Erythroblast (primary cell): ENCODE measurements around the gene CGB1.

Experiments used
- GATA1 ChIP-seq: IDR thresholded peaks from 2 replicates; pipeline ENCODE4 v1.6.1; 2011; ENCODE audit warnings: low read depth, mild to moderate bottlenecking, control low read depth, low read length, moderate library complexity
- POLR2A ChIP-seq: IDR thresholded peaks from 2 replicates; pipeline ENCODE4 v1.6.1; 2011; ENCODE audit warnings: mild to moderate bottlenecking, low read length

DNA sequence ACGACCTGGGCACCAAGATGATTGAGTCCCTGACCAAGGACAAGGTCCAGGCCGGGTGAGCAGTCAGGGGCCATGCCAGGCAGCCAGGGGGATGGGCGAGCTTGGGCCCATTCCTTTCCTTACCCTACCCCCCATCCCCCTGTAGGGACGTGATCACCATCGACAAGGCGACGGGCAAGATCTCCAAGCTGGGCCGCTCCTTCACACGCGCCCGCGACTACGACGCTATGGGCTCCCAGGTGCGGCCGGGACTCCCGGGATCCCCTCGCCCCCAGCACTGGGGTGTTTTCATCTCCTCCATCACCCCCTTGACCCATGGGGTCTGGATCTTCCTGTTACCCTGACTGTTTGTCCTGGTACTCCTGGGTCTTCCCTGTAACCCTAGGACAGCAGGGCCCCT, 26.9 kb downstream of the CGB1 start:
- TF ChIP-seq POLR2A (no peak), GATA1 (no peak)
